OCI-LY7 (cell line): ENCODE data around the gene RIPK4. TPM values are rescaled to one million over a fixed set of nuclear protein-coding genes. Genes with fewer than 3 reads are reported as not detected.

Experiments
- BruUV-seq: library from RNA; stranded (reverse); fragments of 400-500 nt; replicated peaks from 2 replicates; lab custom pipeline; 2021; lab: Mats Ljungman, UMichigan
- CTCF ChIA-PET: fragments of 300-600 bp; sonication (Branson Sonifier 250); formaldehyde crosslinking; loops from one replicate; lab custom pipeline; 2022; ENCODE audit warnings: antibody characterized with exemption; ENCODE audit not compliant: unreplicated experiment; lab: Charles Lee
- POLR2A ChIA-PET: fragments of 300-600 bp; sonication (Branson Sonifier 250); formaldehyde crosslinking; loops from one replicate; lab custom pipeline; 2022; ENCODE audit warnings: antibody characterized with exemption; lab: Charles Lee
- DNase-seq: peaks from one replicate; pipeline ENCODE4 v3.0.0-alpha.2; 2015; ENCODE audit warnings: low spot score
- H2AFZ ChIP-seq: fragments of 200-600 bp; sonication (generic), shearing (Covaris generic); 2 replicates; pipeline ENCODE4 v1.6.1; 2014; ENCODE audit warnings: mild to moderate bottlenecking, antibody characterized with exemption, low read length, moderate library complexity
- H3K27ac ChIP-seq: fragments of 200-600 bp; sonication (generic); 2 replicates; pipeline ENCODE4 v1.5.1; 2014; ENCODE audit warnings: mixed run types, low read depth, mild to moderate bottlenecking, moderate library complexity, low read length, inconsistent platforms; ENCODE audit not compliant: poor library complexity, severe bottlenecking
- H3K36me3 ChIP-seq: fragments of 200-600 bp; sonication (generic); 2 replicates; pipeline ENCODE4 v1.6.1; 2014; ENCODE audit warnings: mild to moderate bottlenecking, antibody characterized with exemption, low read length, moderate library complexity, mixed read lengths; ENCODE audit not compliant: insufficient read depth
- H3K4me1 ChIP-seq: fragments of 200-600 bp; sonication (generic); 2 replicates; pipeline ENCODE4 v1.5.1; 2014; ENCODE audit warnings: mild to moderate bottlenecking, low read length; ENCODE audit not compliant: insufficient read depth, poor library complexity, severe bottlenecking
- H3K4me2 ChIP-seq: fragments of 200-600 bp; sonication (generic); 2 replicates; pipeline ENCODE4 v1.6.1; 2014; ENCODE audit warnings: mild to moderate bottlenecking, low read length
- H3K4me3 ChIP-seq: fragments of 200-600 bp; sonication (generic); 2 replicates; pipeline ENCODE4 v1.5.1; 2014; ENCODE audit warnings: mild to moderate bottlenecking, low read depth, low read length; ENCODE audit not compliant: poor library complexity, severe bottlenecking
- H3K79me2 ChIP-seq: fragments of 200-600 bp; sonication (generic); 2 replicates; pipeline ENCODE4 v1.6.1; 2016; ENCODE audit warnings: low read depth, mild to moderate bottlenecking, low read length, moderate library complexity, mixed read lengths; ENCODE audit not compliant: insufficient read depth
- H3K9me2 ChIP-seq: fragments of 200-600 bp; sonication (generic); 2 replicates; pipeline ENCODE4 v1.6.1; 2016; ENCODE audit warnings: mild to moderate bottlenecking, low read length, mixed read lengths; ENCODE audit not compliant: insufficient read depth
- H3K9me3 ChIP-seq: fragments of 200-600 bp; sonication (generic); 2 replicates; pipeline ENCODE4 v1.6.1; 2014; ENCODE audit warnings: mild to moderate bottlenecking, mixed run types, low read length, mixed read lengths
- H4K20me1 ChIP-seq: fragments of 200-600 bp; sonication (generic); 2 replicates; pipeline ENCODE4 v1.6.1; 2014; ENCODE audit warnings: mild to moderate bottlenecking, antibody characterized with exemption, low read length, moderate library complexity, mixed read lengths; ENCODE audit not compliant: insufficient read depth
- EZH2phosphoT487 ChIP-seq: fragments of 200-600 bp; sonication (generic); IDR thresholded peaks from 2 replicates; pipeline ENCODE4 v1.6.1; 2018; ENCODE audit warnings: low read depth, borderline replicate concordance, mild to moderate bottlenecking, mixed run types, antibody characterized with exemption, low read length, moderate library complexity, mixed read lengths
- intact Hi-C: fragments of 100-400 bp; cut with micrococcal nuclease; formaldehyde crosslinking; loops from one replicate; pipeline ENCODE4 v1.10.0; 2022; ENCODE audit not compliant: unreplicated experiment
- total RNA-seq, 2 experiments: library from RNA; depleted of rRNA in 1 of 2; stranded (reverse); fragments of >200 nt in 1 of 2; shearing (Covaris generic) in 1 of 2; gene quantifications; 2 replicates each; pipeline ENCODE4 v1.2.3, GENCODE V29; 2014 to 2022
- TF ChIP-seq, protein P1 (sequence below): fragments of 200-600 bp; sonication (generic); conservative IDR thresholded peaks from 2 replicates; pipeline ENCODE4 v1.5.1; 2014; ENCODE audit warnings: mild to moderate bottlenecking, antibody characterized with exemption, low read length, moderate library complexity, mixed read lengths

RIPK4 gene
- total RNA-seq, 2 experiments from 2014 or later = 0.08 to 0.19 TPM

GRCh38 chr21:41751611-41752011 lies 15.2 kb downstream of the RIPK4 start:
- no peak for DNase-seq
- CTCF ChIA-PET = no interaction called here
- Histone ChIP-seq H3K4me1 (peaks cover 8% of the 10 kb centered on the region), H2AFZ (no peak overlapping the region), H3K4me2 (no peak overlapping the region), H3K9me2 (no peaks in the 10 kb centered on the region), H3K79me2 (no peaks in the 10 kb centered on the region), H3K27ac (no peak overlapping the region), H3K9me3 (no peaks in the 10 kb centered on the region), H4K20me1 (no peaks in the 10 kb centered on the region), H3K4me3 (no peak overlapping the region), H3K36me3 (no peaks in the 10 kb centered on the region)
- intact Hi-C loops = no loop called here
- TF ChIP-seq, protein P1, sequence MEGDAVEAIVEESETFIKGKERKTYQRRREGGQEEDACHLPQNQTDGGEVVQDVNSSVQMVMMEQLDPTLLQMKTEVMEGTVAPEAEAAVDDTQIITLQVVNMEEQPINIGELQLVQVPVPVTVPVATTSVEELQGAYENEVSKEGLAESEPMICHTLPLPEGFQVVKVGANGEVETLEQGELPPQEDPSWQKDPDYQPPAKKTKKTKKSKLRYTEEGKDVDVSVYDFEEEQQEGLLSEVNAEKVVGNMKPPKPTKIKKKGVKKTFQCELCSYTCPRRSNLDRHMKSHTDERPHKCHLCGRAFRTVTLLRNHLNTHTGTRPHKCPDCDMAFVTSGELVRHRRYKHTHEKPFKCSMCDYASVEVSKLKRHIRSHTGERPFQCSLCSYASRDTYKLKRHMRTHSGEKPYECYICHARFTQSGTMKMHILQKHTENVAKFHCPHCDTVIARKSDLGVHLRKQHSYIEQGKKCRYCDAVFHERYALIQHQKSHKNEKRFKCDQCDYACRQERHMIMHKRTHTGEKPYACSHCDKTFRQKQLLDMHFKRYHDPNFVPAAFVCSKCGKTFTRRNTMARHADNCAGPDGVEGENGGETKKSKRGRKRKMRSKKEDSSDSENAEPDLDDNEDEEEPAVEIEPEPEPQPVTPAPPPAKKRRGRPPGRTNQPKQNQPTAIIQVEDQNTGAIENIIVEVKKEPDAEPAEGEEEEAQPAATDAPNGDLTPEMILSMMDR = no peak
- no peak for TF ChIP-seq EZH2phosphoT487
- POLR2A ChIA-PET = no interaction called here
- no TSS peak for BruUV-seq

- Histone ChIP-seq H3K79me2 (no peaks in the 10 kb centered on the region), H3K4me3 (no peak overlapping the region), H2AFZ (no peak overlapping the region), H3K9me2 (no peaks in the 10 kb centered on the region), H3K36me3 (no peaks in the 10 kb centered on the region), H3K9me3 (no peaks in the 10 kb centered on the region), H3K4me1 (peaks cover 8% of the 10 kb centered on the region), H3K4me2 (no peak overlapping the region), H4K20me1 (no peaks in the 10 kb centered on the region), H3K27ac (no peak overlapping the region)
- no peak for DNase-seq
- CTCF ChIA-PET = no interaction called here
- intact Hi-C loops = no loop called here
- BruUV-seq = no TSS peak
- TF ChIP-seq, protein P1 = no peak
- no peak for TF ChIP-seq EZH2phosphoT487
- POLR2A ChIA-PET = no interaction called here
Measured at GRCh38 chr21:41750532-41751151, 16.2 kb downstream of the RIPK4 start.

- Histone ChIP-seq H3K4me2 (no peak overlapping the region), H3K4me1 (peaks cover 8% of the 10 kb centered on the region), H2AFZ (no peak overlapping the region), H3K27ac (no peak overlapping the region), H3K4me3 (no peak overlapping the region), H3K36me3 (no peaks in the 10 kb centered on the region), H3K9me3 (no peaks in the 10 kb centered on the region), H3K9me2 (no peaks in the 10 kb centered on the region), H3K79me2 (no peaks in the 10 kb centered on the region), H4K20me1 (no peaks in the 10 kb centered on the region)
- BruUV-seq = no TSS peak
- POLR2A ChIA-PET = interaction anchor here (0.7 kb wide), 1 partner anchor 130 kb away, joined by 10 read pairs; no protein-coding TSS in a partner anchor
- intact Hi-C loops = no loop called here
- DNase-seq = no peak
- CTCF ChIA-PET = no interaction called here
- TF ChIP-seq, protein P1 = no peak
- TF ChIP-seq EZH2phosphoT487 = no peak
Measured at GRCh38 chr21:41750051-41750450, 16.8 kb downstream of the RIPK4 start.
